GM21367 (cell line): Measurements from ENCODE around the gene SMAD9.

Source experiments
- ATAC-seq: cut with Tn5 transposase; IDR thresholded peaks from one replicate; pipeline ENCODE4 v1.9.1; 2021; ENCODE audit not compliant: unreplicated experiment

The SMAD9 gene

GRCh38 chr13:36818804-36819738 is 101.0 kb downstream of the SMAD9 start, which contains the start of gene RFXAP:
Gene RFXAP (plus strand): TSS chr13:36819222. CDS start chr13:36819358, 136 bp downstream.
- peak; percentile 77 for ATAC-seq

- ATAC-seq = peak; percentile 0
These were observed 101.8 kb downstream of the SMAD9 start for GRCh38 chr13:36817996-36818803.

GRCh38 chr13:36815062-36815461 is 105.0 kb downstream of the SMAD9 start:
- ATAC-seq = no peak

GRCh38 chr13:36814465-36814864 is 105.6 kb downstream of the SMAD9 start:
- no peak for ATAC-seq

- no peak for ATAC-seq
These were observed 106.8 kb downstream of the SMAD9 start for GRCh38 chr13:36813225-36813624.

GRCh38 chr13:36807616-36808015 is 112.4 kb downstream of the SMAD9 start:
- ATAC-seq = no peak

- ATAC-seq = no peak
These were observed 113.9 kb downstream of the SMAD9 start for GRCh38 chr13:36806102-36806501.

GRCh38 chr13:36804588-36804987 is 115.5 kb downstream of the SMAD9 start:
- ATAC-seq = no peak

- no peak for ATAC-seq
These were observed 119.0 kb downstream of the SMAD9 start for GRCh38 chr13:36801035-36801434.

GRCh38 chr13:36796052-36796451 is 124.0 kb downstream of the SMAD9 start:
- no peak for ATAC-seq

- no peak for ATAC-seq
These were observed 124.6 kb downstream of the SMAD9 start for GRCh38 chr13:36795463-36795862.
